ENCODE measurements around the gene SLC41A2.

- TF ChIP-seq EZH2phosphoT487 (IDR thresholded peaks at IDR 0.05; ENCODE audit: insufficient read depth, low read depth) (no peak), EZH2 (IDR thresholded peaks at IDR 0.05; ENCODE audit: insufficient read depth, poor library complexity, severe bottlenecking) (no peak)
Measured at GRCh38 chr12:104966677-104967076, 8.6 kb upstream of the SLC41A2 start.

Data from GM23248 (cell line).